Germinal center (tissue), 1 donor: ENCODE data around the gene SRRD.

ENCODE experiments used
- DNase-seq: peaks from one replicate; pipeline ENCODE4 v3.0.0; 2012; ENCODE audit warnings: mixed read lengths, low spot score

SRRD gene

GRCh38 chr22:26483043-26483438, 636 bp upstream of the SRRD start:
- no peak for DNase-seq

- DNase-seq = no peak
Measured at GRCh38 chr22:26484360-26484706, 656 bp downstream of the SRRD start.

GRCh38 chr22:26485013-26485412, 1.3 kb downstream of the SRRD start:
- DNase-seq = no peak

GRCh38 chr22:26485806-26486390, 2.2 kb downstream of the SRRD start:
- no peak for DNase-seq

GRCh38 chr22:26486394-26486793, 2.7 kb downstream of the SRRD start:
- DNase-seq = no peak

GRCh38 chr22:26487996-26488395, 4.3 kb downstream of the SRRD start:
- DNase-seq = no peak

- DNase-seq = no peak
Measured at GRCh38 chr22:26489447-26490036, 5.9 kb downstream of the SRRD start.

GRCh38 chr22:26492220-26492619, 8.5 kb downstream of the SRRD start:
- DNase-seq = no peak

- DNase-seq = no peak
Measured at GRCh38 chr22:26494506-26494905, 10.8 kb downstream of the SRRD start.

- no peak for DNase-seq
Measured at GRCh38 chr22:26496456-26496855, 12.8 kb downstream of the SRRD start.

- DNase-seq = no peak
Measured at GRCh38 chr22:26499188-26499703, 15.6 kb downstream of the SRRD start.

- no peak for DNase-seq
Measured at GRCh38 chr22:26501996-26502395, 18.3 kb downstream of the SRRD start.

GRCh38 chr22:26502688-26503561, 19.2 kb downstream of the SRRD start:
- peak; percentile 79 for DNase-seq

GRCh38 chr22:26503758-26504157, 20.1 kb downstream of the SRRD start:
- DNase-seq = no peak

GRCh38 chr22:26508148-26508547, 24.5 kb downstream of the SRRD start:
- no peak for DNase-seq

GRCh38 chr22:26512149-26512793, 28.6 kb downstream of the SRRD start, which contains the start of gene TFIP11:
Gene TFIP11 (minus strand): TSS chr22:26512473. CDS start chr22:26510272, 2,201 bp downstream.
- peak; percentile 92 for DNase-seq

- DNase-seq = no peak
Measured at GRCh38 chr22:26513838-26514237, 30.2 kb downstream of the SRRD start.

GRCh38 chr22:26514419-26515161, 30.9 kb downstream of the SRRD start:
- no peak for DNase-seq

GRCh38 chr22:26515931-26516330, 32.3 kb downstream of the SRRD start:
- DNase-seq = no peak

GRCh38 chr22:26516503-26516902, 32.8 kb downstream of the SRRD start:
- no peak for DNase-seq

GRCh38 chr22:26517429-26517828, 33.8 kb downstream of the SRRD start:
- no peak for DNase-seq

GRCh38 chr22:26522012-26522411, 38.3 kb downstream of the SRRD start:
- DNase-seq = no peak
